IPS-NIHi7 (cell line): Measurements from ENCODE around the gene LDHD.

Experiments used
- DNase-seq: peaks from one replicate; pipeline ENCODE4 v3.0.0; 2012; ENCODE audit warnings: mixed read lengths; ENCODE audit errors: extremely low spot score

Gene LDHD

DNA sequence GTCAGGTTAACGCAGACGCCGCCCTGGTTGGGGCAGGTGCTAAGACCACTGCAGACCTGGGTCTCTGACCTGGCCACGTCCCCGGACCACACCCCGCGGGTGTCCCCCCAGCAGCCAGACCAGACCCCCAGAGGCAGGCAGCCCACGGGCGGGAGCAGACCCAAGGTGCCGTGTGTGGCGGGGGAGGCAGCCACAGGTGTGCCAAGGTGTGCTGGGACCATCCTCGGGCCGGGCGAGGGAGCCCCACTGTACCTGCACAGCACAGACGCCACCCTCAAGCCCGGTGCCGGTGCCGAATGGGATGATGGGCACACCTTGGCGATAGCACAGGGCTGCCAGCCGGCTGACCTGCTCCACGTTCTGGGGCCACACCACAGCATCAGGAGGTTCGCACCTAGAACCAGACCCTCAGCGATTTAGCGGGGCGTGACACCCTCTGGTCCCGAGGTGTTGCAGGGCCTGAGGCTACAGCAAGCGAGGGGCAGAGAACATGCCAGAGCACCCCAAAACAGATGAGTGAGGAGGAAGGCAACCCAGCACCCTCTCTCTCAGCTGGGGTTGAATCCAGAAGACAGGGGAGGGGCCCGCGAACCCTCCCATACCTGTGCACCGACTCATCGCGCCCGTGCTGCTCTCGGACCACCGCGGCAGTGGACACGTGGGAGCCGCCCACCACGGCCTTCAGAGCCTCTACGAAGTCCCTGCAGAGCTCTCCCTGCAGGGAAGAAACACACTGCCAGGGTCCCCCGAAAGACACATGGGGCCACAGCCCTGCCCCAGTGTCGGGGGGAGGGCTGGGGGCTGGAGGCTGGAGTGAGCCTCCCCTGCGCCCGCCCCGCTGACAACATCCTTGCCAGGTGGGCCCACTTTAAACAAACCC is 1.4 kb downstream of the LDHD start:
- no peak for DNase-seq

DNA sequence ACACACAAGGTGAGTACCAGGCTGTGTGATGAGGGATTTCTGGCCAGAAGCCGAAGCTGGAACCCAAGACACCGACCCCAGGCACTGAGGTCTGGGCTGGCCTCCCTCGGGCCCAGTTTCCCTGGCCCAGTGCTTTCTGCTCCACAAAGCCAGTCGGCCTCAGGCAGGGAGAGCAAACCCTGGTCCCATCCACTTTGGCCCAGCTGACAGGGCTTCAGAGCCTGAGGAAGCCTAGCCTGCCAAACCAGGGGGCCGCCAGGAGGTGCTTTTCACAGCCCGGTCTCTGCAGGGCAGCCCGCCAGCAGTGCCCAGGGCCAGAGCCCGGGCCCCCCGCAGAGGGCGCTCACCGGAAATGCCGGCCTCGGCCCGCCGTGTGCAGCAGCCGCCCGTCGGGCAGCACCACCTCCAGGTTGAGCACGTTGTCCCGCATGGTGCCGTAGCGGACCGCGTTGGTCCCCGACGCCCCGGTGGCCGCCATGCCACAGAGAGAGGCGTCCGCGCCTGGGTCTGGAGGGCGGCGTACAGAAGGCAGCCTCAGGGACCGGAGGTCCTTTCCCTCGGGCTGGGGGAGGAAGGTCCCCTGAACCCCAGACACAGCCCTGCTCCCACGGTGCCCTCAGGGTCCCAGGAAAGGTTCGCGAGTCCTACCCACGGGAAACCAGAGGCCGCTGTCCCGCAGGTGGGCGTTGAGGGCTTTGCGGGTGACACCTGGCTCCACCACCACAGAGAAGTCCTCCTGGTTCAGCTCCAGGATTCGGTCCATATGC is 2.2 kb downstream of the LDHD start:
- DNase-seq, result no peak

DNA sequence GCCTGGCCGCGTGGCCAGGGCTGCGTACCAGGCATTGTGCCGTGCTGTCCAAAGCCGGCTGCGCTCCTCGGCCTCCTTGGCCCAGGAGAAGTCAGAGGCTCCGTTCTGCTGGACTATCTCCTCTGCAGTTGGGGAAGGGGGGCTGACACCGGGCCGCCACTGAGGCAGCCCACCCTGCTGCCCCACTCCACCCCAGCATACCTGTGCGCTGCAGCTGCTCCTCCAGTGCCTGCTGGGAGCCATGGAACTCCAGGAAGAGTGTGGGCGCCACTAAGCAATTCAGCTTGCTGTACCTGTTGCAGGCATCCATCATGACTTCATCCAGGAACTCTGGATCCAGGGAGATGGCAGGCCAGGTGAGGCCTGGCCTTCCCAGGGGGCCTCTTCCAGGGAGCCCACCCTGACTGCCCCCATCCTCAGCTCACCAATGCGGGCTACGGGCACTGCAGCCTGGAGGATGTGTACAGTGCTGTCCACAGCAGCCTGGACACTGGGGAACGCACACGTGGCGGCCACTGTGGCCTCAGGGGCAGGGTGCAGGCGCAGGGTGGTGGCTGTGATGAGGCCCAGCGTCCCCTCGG is 2.9 kb downstream of the LDHD start:
- peak; percentile 1 for DNase-seq

DNA sequence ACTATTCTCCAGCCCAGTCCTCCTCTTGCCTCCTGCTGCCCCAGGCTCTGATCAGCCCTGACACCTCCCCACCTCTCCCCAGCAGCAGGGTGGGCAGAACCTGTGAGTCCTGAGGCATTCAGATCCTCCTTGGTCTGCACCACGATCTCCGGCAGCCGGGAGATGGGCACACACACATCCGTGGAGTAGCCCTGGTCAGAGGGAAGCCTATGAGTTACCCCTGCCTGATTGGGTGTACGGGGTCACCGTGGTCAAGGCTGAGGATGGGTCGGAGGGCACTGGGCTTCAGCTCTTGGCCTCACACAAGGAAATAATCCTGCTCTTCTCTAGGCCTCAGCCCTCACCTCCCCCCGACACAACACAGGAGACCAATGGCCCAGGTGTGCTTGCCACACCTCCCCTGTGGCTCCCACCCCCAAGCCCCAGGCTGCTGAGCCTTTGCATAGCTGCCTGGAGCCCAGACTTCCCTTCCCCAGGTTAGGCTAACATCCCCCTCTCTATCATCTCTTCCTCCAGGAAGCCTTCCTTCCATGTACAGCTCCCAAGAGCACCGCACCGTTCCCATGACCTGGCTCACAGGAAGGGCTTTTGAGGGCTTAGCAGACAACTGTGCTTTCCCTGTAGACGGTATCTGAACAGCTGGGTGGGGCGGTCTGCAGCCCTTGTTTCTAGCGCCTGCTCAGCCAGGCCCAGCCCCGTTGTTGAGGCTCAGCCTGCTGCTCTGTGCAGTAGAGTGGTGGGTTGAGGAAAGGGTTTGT is 3.7 kb downstream of the LDHD start:
- DNase-seq, result peak; percentile 19

DNA sequence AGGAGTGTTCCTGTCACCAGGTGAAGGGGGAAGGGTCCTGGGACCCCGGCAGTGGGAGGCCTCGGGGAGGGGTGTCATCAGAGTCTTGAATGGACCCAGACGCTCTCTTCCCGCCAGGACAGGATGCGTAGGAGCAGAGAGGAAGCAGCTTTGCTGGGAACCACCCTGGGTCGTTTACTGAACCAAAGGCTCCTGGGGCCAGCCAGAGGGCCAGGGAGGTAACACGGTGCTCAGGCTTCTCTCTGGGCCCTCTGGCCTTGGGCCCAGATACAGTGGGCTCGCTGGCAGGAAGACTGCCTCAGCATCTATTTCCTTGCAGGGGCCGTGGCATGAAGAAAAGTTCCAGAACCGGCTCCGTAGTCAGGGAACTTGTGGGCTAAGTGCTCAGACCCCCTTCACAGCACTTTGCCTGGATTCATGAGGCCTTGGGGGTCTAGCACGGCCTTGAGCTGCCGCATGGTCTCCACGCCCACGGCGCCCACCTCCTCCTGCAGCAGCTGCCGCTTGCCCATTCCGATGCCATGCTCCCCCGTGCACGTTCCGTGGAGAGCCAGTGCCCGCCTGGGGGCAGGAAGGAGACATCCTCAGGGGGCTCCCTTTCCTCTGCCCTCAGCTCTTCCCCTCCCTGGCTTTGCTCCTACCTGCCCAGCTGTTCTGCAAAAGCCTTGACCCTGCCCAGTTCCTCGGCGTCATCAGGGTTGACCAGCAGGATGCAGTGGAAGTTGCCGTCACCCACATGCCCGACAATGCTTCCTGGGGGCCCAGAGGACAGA is 4.4 kb downstream of the LDHD start:
- no peak for DNase-seq

DNA sequence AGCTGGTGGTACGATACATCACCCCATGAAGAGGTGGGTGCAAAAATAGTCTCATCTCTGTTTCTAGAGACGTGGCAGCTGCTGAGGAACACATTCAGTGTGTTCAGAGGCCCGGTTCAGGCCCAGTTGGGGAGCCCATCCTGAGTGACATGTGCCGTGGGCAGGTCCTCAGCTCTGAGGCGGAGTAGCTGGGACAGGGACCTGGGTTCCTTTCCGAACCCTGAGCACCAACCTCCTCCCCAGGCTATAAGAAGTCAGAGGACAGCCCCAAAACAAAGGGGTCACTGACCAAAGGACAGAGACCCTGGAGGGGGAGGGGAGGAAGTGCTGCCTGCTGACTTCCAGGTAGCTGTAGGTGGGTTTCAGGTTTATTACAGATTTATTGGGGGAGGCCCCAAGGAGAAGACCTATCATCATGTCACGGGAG is 5.1 kb downstream of the LDHD start:
- DNase-seq, result no peak

DNA sequence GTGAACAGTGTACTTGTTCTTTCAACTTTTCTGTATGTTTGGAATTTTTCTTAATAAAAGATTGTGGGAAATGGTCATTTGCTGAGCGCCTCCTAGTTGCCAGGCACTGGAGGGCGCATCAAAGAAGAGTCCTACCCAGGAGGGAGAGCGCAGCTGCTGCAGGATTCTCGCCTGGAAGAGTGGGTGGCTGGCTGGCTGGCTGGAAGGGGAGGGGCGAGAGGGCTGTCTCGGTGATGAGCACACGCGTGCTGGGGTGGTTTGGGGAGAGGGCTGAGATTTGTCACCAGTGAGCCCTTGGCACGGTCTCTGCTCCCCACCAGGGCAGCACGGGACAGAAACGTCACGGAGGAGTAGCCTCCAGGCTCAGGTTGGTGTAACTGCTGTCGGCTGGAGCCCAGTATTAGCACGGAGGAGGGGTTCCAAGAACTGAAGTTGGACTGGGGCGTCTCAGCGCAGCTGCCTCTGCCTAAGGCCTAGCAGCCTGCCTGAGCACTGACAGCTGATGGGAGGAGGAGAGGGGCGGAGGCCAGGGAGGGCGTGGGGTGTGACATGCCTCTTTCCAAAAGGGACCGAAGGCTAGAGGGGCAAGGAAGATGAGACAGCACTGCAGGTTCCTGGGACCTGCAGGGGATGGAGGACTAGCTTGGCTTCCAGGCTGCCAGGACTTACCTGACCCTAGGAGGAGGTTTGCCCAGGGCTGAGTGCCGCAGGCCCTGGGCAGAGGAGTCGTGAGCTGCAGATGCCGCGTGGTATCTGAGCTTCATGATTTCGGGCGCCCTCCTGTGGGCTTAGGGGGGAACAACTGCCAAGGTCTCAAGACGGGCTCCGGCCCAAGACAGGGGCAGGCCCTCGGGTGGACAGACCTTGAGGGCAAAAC is 5.7 kb downstream of the LDHD start:
- DNase-seq, result peak; percentile 90

DNA sequence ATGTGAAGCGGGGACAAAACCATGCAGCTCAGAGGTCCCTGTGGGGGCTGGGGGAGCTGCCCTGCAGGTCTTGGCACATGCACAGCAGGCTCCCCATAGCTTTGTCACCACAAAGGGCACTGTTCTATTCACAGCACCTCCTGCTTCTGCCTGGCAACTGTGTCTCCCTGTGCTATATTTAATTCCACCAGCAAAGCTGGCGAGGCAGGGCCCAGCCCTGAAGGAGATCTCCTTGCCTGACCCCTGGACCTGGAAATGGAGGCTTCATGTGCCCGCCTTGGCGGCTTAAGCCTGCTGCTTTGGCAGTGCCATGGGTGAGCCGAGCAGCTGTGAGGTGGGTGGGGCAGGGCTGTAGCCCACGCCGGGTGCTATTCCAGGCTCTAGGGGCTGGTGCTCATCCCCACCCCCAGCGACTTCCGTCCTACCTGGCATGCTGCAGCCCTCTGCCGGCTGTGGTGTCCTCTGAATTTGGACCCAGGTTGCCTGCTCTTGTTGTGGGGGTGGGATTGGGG is 6.8 kb downstream of the LDHD start:
- peak; percentile 13 for DNase-seq

DNA sequence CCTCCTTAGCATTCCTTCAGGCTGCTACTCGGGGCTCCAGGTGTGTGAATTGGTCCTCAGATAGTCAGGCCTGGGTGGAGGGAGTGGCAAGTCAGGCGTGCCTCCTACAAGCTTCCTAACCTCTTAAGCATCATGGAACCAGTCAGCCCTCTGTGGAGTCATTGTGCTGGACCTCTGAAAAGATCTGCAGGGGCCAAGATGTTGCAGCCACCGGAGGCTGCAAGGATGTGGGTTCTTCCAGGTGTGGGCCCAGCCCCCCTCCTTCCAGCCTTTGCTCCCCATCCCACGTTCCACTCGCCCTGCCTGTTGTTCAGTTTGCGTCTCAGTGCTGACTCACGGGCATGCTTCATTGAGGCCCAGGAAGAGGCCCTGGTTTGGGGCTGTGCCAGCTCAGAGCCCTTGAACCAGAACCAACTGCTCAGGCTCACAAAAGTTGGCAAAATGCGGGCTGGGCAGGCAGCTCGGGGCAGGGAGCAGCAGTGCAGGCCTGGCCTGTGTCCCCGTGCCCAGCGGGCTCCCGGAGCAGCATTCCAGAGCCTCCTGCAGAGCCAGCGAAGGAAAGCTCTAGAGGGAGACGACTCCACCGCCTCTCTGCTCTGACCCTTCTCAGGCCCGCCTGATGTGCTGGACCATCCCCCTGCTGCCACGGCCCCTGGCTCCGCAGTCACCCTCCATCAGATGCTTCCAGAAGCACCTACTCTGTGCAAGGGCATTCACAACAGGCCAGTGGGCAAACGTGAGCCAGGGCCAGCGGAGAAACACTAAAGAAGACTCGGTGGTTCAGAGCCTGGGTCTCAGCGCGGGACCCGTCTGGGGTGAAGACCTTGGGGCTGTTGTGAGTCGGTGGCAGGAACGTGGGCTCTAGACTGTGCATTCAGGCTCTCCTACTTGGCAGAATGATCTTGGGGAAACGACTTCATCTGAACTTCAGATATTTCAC is 7.5 kb downstream of the LDHD start:
- peak; percentile 9 for DNase-seq

DNA sequence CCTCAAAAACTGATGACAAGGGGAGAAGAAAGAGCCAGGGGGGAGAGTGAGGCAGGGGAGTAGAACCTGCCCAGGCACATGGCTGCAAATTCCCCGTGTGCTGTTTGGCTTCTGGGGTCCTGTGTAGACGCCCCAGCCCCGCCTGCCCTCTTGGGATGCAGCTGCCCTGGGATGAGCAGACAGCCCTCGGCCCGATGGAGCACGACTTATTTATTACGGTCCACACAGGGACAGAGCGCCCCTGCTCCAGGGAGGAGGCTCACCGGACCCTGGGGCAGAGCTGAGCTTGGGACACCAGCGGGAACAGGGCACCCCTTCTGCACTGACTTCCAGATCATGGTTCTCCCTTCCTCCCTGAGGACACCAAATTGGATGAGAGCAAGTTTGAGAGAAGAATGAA is 9.1 kb downstream of the LDHD start:
- DNase-seq, result peak; percentile 4

DNA sequence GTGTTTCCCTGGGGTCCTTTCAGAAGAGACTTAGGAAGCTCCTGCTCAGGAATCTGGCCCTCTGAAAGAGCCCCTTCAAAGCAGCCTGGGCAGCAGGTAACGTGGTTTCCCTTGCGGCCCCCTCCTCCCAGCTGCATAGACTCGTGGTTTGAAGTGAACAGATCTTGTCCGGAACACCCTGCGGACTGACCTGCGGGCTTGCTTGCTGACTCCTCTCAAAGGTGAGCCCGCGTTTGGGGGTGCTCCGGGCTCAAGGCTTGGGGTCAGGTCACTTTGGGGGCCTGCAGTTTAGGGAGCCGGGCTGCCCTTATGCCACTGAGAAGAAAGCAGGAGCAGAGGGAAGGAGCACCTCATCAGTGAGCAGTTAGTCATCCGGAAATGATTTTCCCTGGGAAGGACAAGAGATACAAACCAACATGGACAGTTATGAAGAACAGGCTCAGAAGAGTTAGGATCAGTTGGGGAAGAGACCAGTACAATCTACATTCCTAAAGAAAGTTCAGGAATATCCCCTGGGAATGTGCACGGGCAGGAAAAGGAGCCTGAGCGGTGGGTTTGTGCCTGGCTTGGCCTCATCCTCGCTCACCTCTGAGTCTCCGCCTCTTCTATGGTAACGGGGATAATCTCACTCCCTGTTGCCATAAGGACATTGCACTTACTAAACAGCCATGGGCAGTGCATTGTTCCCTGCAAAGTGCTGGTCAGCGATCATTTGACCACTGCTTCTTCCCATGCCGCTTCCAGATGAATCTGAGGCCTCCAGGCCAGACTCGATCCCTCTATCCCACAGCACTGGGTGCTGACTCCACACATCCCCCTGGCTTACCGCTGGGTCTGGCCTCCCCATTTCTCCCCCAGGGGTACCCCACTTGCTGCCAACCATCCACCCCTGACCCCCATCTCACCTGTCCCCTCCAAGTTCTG is 10.0 kb downstream of the LDHD start:
- peak; percentile 5 for DNase-seq

DNA sequence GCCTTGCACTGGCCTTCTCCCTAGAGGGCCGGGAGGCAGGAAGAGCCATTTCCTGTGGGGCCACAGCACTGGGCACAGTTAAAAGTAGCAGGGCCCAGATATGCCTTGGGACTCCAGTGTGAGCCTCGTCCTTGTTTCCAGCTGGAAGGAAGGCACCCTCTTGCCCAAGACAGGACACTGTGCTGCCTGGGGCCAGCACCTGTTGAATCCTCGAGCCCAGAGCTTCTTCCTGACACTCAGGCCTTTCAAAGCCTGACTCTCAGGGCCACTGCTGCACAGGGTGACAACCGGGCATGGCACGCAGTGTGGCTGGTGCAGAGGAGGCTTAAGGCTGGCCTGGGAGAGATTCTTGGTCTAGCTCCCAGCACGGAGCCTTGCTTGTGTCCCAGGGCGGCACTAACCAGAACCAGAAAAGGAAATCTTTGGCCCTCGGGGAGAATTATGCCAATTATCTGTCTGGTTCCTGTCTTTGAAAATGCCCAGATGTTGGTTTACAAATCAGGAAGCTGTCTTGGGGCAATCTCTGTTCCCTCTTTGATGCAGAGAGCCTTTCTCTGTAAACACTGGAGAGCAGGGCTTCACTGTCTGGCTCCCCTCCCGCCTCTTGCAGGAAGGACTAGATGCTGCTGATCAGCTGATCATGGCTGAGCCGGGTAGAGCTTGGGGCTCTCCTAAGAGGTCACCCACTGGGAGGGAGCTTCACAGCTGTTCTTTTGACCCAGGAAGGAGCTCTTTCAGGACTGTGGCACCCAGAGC is 11.1 kb downstream of the LDHD start:
- DNase-seq, result peak; percentile 12

DNA sequence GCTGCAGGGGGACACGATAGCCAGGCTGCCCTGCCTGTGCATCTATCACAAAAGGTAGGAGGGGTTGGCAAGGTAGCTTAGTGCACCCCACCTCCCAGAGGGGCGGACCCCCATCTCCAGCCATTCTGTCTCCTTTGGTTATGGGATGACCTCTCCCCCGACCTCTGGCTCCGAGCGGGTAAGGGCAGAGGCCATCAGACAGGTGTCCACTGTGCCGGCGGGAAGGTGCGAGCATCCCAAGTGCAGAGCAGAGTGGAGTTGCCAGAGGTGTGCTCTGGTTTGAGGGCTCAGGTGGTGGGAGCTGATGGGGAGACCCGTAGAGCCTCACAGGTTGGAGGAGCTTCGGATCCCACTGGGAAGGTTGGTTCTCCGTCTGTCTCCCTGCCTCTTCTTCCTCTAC is 11.7 kb downstream of the LDHD start:
- DNase-seq, result peak; percentile 3

DNA sequence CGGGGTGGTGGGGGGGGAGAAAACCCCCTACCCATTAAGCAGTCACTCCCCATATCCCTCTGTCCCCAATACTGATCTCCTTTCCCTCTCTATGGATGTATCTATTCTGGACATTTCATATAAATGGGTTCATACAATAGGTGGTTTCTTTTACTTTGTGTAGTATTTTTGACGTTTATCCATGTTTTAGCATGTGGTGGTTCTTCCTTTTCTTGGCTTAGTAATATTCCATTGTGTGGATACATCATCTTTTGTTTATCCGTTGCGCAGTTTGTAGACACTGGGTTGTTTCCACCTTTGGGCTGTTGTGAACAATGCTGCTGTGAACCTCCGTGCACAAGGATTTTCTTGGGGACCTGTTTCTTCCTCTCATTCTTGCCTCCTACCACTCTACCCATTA is 12.6 kb downstream of the LDHD start:
- DNase-seq, result no peak

DNA sequence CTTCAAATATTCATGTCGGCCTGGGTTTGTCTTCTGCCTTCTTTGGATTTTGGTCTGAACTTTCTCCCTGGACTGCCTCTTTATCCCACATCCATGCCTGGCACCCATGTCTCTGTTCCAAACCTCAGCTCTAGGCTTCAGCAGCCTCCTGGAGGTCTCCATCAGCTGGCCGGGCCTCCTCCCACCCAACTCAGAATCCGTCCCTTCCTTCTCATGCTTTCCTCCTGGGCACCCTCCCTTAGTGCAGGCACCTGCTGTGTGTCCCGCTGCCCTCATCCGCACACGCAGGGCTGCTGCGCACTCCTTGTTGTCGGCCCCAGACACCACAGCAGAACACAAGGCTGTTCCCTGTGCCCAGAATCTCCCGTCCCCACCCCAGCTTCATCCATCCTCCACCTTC is 14.0 kb downstream of the LDHD start:
- peak; percentile 2 for DNase-seq

DNA sequence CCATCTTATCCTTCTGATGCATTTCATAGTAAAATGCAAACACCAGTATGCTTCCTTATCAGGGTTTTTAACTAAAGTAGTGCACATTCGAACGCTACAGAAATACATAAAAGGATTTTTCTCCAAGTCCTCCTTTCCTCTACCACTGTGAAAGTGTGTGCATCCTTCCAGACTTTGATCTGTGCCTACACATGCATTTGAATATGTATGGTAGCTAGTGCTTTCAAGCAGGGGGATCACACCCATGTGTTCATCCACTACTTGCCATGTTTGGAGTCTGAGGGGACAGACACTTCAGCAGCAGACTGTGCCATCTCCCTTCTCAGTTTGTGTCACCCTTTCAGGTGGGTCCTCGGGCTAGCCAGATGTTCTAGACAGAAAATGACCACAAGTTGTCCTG is 14.9 kb downstream of the LDHD start:
- DNase-seq, result no peak

DNA sequence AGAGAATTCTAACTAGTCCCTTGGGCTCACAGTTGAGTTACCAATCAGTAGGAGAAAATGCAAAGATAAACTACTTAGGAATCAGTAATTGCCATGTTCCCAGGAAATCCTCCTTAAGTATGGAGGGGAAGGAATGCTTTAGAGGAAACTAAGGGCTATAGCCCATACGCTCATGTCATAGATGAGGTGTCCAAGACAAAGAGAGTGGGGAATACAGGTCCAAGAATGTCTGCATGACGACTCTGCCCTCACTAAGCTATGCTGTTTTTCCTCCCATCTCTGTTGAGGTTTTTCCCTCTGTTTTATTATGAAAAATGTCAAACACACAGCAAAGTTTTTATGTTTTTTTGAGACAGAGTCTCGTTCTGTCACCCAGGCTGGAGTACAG is 16.0 kb downstream of the LDHD start:
- DNase-seq, result no peak
